ENCODE results near the gene PJVK. TPM values are rescaled to one million over a fixed set of nuclear protein-coding genes. Genes with fewer than 3 reads are reported as not detected.

Gene PJVK
- total RNA-seq, 6 donors from 2014 or later = 1.7 to 3.7 (median 2.1) TPM; not detected in 1

GRCh38 chr2:178474560-178474959 is 23.4 kb downstream of the PJVK start:
- no peaks in the 10 kb centered on the region for H3K27me3 ChIP-seq
- no peaks in the 10 kb centered on the region for H3K36me3 ChIP-seq
- TF ChIP-seq CTCF (IDR thresholded peaks at IDR 0.05) (no peak), POLR2A (IDR thresholded peaks at IDR 0.05) (no peak), POLR2AphosphoS5 (IDR thresholded peaks at IDR 0.05) (no peak), EP300 (IDR thresholded peaks at IDR 0.05) (no peak)
- 97 to 99% methylated on average over 5 of the region's 5 CpGs for WGBS, 2 donors
- H3K27ac ChIP-seq = no peak overlapping the region
- no peak for ATAC-seq (ENCODE audit: low FRiP score in 2 of 2)
- peaks cover 4 to 14% (median 9%) of the 10 kb centered on the region in 4 donors for H3K4me1 ChIP-seq
- H3K4me3 ChIP-seq = no peak overlapping the region
- no peaks in the 10 kb centered on the region for H3K9me3 ChIP-seq
- DNase-seq = no peak

DNA sequence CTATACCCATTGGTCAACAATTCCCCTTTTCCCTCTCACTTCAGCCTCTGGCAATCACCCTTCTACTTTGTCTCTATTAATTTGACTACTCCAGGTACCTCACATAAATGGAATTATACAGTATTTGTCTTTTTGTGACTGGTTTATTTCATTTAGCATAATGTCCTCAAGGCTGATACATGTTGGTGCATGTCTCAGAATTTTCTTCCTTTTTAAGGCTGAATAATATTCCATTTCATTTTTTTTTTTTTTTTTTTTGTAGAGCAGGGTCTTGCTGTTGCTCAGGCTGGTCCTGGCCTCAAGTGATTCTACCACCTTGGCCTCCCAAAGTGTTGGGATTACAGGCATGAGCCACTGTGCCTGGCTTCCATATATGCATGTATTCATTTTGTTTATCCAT is 25.3 kb downstream of the PJVK start:
- Histone ChIP-seq H3K36me3 (no peaks in the 10 kb centered on the region), H3K4me1 (peaks cover 12 to 23% (median 18%) of the 10 kb centered on the region in 4 donors), H3K27ac (no peak overlapping the region), H3K9me3 (no peaks in the 10 kb centered on the region), H3K27me3 (no peaks in the 10 kb centered on the region), H3K4me3 (no peak overlapping the region)
- DNase-seq (no peak), ATAC-seq (ENCODE audit: low FRiP score in 2 of 2) (no peak)
- no peak for TF ChIP-seq POLR2AphosphoS5 (IDR thresholded peaks at IDR 0.05)
- TF ChIP-seq EP300 (IDR thresholded peaks at IDR 0.05) = no peak
- TF ChIP-seq POLR2A (IDR thresholded peaks at IDR 0.05) = no peak
- TF ChIP-seq CTCF (IDR thresholded peaks at IDR 0.05) = no peak

GRCh38 chr2:178477443-178478129 is 26.4 kb downstream of the PJVK start:
- Histone ChIP-seq H3K27ac (peak overlapping the region in 3 of 4 donors; percentile 93 to 97 (median 95)), H3K9me3 (no peaks in the 10 kb centered on the region), H3K27me3 (no peaks in the 10 kb centered on the region), H3K36me3 (no peaks in the 10 kb centered on the region), H3K4me1 (peaks cover 23 to 34% (median 29%) of the 10 kb centered on the region in 4 donors), H3K4me3 (peak overlapping the region; percentile 53 to 83 (median 62))
- ATAC-seq (ENCODE audit: low FRiP score in 2 of 2) = no peak
- no peak for DNase-seq
- WGBS, 2 donors = 10 to 17% methylated on average over 3 of the region's 3 CpGs
- TF ChIP-seq POLR2A (IDR thresholded peaks at IDR 0.05) (no peak), POLR2AphosphoS5 (IDR thresholded peaks at IDR 0.05) (no peak), CTCF (IDR thresholded peaks at IDR 0.05) (no peak), EP300 (IDR thresholded peaks at IDR 0.05) (no peak)

DNA sequence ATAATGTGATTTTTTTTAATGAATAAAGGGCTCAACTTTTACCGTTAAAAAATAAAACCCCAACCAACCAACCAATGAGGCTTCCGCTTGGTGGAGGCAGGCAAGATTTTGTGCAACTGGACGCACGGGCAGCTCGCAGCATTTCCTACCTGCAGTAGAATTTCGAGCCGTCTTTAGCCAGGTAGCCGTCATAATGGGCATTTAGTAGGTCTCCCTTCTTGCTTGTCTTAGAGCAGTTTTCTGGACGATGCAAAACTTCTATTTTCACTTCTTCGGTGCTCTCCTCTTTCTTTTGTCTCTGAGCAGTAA is 26.9 kb downstream of the PJVK start:
- peaks cover 28 to 39% (median 34%) of the 10 kb centered on the region in 4 donors for H3K4me1 ChIP-seq
- DNase-seq (no peak), ATAC-seq (ENCODE audit: low FRiP score in 2 of 2) (no peak)
- no peaks in the 10 kb centered on the region for H3K36me3 ChIP-seq
- H3K9me3 ChIP-seq = no peaks in the 10 kb centered on the region
- peak overlapping the region; percentile 89 to 97 (median 94) for H3K27ac ChIP-seq
- peak overlapping the region; percentile 53 to 83 (median 62) for H3K4me3 ChIP-seq
- WGBS, 2 donors = 2 to 3% methylated on average over 10 of the region's 10 CpGs
- TF ChIP-seq CTCF (IDR thresholded peaks at IDR 0.05) (no peak), POLR2A (IDR thresholded peaks at IDR 0.05) (no peak), POLR2AphosphoS5 (IDR thresholded peaks at IDR 0.05) (no peak), EP300 (IDR thresholded peaks at IDR 0.05) (no peak)
- H3K27me3 ChIP-seq = no peaks in the 10 kb centered on the region
